Measurements from ENCODE around the gene COL23A1.

DNA sequence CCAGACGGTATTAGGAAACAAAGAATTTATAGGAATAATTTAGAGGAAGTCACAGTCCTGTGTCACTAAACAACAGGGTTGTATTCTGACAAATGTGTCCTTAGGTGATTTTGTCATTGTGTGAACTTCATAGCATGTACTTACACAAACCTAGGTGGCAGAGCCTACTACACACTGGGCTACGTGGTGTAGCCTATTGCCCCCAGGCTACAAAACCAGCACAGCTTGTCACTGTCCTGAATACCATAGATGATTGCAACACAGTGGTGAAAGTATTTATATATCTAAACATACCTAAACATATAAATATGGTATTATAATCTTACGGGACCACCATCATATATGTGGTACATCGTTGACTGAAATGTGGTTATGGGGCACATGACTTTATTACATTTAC lies 69.3 kb downstream of the COL23A1 start:
- TF ChIP-seq, protein P1, sequence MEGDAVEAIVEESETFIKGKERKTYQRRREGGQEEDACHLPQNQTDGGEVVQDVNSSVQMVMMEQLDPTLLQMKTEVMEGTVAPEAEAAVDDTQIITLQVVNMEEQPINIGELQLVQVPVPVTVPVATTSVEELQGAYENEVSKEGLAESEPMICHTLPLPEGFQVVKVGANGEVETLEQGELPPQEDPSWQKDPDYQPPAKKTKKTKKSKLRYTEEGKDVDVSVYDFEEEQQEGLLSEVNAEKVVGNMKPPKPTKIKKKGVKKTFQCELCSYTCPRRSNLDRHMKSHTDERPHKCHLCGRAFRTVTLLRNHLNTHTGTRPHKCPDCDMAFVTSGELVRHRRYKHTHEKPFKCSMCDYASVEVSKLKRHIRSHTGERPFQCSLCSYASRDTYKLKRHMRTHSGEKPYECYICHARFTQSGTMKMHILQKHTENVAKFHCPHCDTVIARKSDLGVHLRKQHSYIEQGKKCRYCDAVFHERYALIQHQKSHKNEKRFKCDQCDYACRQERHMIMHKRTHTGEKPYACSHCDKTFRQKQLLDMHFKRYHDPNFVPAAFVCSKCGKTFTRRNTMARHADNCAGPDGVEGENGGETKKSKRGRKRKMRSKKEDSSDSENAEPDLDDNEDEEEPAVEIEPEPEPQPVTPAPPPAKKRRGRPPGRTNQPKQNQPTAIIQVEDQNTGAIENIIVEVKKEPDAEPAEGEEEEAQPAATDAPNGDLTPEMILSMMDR (conservative IDR thresholded peaks at IDR 0.05; ENCODE audit: low read depth, low read length), result no peak
- TF ChIP-seq EZH2 (IDR thresholded peaks at IDR 0.05; ENCODE audit: low read length, unreplicated experiment), result no peak

Measured in PC-3 (cell line).